ENCODE results near the gene PRKAB1.

Gene PRKAB1

DNA sequence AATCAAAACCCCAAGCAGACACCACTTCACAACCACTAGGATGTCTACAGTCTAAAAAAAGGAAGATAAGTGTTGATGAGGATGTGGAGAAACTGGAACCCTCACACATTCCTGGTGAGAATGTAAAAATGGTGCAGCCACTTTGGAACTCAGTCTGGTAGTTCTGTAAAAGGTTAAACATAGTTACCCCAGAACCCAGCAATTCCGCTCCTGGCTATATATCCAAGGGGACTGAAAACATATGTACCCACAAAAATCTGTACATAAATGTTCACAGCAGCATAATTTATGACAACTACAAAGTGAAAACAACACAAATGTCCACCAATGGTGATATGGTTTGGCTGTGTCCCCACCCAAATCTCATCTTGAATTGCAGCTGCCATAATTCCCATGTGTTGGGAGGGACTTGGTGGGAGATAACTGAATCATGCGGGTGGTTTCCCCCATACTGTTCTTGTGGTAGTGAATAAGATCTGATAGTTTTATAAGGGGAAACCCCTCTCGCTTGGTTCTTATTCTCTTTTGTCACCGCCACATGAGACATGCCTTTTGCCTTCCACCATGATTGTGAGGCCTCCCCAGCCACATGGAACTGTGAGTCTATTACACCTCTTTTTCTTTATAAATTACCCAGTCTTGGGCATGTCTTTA is 46.8 kb downstream of the PRKAB1 start:
- no peak for DNase-seq

DNA sequence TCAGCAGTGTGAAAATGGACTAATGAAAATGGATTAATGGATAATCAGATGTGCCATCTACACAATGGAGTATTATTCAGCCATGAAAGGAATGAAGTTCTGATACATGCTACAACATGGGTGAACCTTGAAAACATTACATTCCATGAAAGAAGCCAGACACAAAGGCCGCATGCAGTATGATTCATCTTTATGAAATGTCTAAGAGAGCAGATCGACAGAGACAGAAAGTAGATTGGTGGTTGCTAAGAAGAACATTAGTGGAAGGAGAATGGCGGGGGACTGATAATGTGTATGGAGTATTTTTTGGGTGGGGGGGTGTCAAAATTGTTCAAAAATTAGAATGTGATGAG is 47.3 kb downstream of the PRKAB1 start:
- DNase-seq, result no peak

DNA sequence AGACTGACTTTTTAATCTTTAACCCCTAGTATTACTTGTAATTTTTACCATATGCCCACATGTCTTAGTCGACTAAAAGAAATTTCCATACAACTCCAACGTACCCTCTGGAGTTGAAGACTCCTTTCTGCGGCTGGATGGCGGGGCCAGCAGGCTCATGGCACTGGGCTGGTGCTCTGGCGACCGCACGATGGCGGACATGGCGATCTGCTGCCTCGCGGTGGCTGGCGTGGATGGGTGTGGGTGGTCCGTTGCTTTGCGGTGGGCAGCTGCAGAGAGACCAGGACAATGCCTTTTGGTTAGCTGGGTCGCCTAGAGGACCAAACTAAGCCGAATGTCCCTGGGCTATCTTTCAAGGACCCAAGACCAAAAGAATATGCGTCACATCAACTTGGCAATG is 50.2 kb downstream of the PRKAB1 start:
- DNase-seq, result no peak

DNA sequence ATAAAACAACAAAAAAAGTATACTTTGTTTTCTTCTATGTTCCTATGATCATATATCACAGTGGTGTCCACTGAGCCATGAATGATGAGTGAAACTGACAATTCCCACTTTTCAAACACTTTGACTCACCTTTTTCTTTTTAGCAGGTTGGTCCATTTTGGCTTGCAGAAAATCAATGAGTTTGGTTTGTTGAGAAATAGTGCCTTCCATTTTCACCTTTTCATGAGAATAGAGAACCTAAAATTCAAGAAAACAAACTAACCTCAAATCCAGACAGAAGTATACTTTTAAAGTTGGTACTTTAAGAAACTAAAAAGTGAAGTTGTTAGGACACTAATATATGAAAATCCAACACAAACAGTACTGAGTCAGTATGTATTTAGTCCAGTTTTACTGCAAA is 52.4 kb downstream of the PRKAB1 start:
- no peak for DNase-seq

DNA sequence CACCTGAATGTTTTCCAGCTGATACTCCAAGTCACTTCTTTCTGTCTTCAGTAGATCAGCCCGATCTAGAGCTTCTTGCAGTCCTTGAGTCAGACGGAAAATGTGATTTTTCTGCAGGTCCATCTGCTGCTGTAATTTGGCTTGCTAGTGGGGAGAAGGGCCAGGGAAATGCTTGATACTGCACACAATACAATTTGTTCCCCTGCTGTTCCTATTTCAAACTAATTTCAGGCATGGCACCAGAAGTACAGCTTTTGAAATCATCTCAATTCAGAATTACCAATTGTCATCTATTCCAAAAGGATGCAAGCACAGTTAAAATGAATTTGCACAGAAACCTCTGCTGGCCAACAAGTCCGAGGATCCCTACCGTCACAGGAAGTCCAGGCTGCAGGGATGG is 53.4 kb downstream of the PRKAB1 start:
- DNase-seq, result peak in 1 of 2 experiments; percentile 38

DNA sequence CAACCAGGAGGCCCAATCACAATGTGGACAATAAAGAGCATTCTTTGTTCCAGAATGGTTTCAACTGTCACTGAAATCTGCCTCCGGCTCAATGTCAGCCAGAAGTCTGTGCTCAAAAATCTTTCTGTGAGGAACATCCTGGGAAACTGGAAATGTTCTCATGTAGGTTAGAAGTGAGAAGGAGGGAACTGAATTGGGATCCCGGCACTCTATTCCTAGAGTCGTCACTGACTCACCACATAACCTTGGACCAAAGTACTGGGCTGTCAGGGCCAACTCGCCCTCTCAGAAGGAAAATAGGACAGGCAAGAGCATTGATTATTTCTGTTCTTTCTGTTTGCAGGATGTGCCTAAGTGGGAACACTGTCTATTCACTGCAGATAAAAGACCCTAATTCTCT is 57.6 kb downstream of the PRKAB1 start:
- no peak for DNase-seq

DNA sequence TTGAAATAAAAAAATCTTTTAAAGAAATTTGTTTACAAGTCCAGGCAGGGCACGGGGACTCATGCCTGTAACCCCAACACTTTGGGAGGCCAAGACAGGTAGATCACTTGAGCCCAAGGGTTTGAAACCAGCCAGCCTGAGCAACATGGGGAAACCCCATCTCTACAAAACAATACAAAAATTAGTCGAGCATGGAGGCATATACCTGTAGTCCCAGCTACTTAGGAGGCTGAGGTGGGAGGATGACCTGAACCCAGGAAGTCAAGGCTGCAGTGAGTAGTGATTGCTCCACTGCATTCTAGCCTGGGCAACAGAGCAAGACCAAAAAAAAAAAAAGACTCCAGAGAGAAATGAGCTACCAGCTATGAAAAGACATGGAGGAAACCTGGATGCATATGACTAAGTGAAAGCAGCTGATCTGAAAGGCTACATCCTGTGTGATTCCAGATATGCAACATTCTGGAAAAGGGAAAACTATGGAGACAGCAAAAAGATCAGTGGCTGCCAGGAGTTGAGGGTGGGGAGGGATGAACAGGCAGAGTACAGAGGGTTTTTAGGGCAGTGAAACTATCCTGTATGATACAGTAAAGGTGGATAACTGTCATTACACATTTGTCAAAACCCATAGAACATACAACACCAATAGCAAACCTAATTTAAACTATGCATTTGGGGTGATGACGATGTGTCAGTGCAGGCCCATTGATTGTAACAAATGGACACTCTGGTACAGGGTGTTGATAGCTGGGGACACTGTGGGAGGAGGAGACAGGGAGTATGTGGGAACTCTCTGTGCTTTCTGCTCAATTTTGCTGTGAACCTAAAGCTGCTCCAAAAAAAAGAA is 59.9 kb downstream of the PRKAB1 start:
- DNase-seq, result no peak

DNA sequence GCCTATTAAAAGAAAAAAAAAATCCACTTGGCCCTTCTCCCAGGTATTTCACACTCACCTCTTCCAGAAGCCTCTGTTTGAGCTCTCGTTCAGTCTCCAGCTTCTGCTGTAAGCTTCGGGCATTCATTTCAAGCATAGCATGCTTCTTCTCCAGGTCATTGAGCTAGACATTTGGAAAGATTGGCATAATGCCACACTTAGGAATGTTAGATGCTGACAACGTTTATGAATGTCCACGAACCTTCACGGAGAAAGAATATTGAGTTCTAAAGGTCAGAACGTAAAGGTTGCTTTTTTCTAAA is 60.5 kb downstream of the PRKAB1 start:
- peak in 1 of 2 experiments; percentile 31 for DNase-seq

DNA sequence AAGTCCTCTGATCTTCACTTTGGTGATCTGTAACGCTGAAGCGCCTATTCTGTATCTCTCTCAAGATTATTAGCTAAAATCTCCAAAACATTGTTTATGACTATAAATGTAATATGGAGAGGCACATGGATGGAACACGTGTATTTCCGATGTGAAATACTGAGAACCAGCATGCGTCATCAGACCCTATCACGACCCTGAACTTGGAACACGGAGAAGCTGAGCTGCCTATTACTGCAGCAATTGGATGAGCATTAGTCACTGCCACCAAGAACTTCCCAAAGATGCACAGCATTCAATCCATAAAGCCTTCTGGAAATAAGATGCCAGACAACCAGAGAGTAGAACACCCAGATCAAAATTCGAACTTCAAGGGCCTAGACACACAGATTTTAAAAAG is 61.9 kb downstream of the PRKAB1 start:
- DNase-seq, result no peak

DNA sequence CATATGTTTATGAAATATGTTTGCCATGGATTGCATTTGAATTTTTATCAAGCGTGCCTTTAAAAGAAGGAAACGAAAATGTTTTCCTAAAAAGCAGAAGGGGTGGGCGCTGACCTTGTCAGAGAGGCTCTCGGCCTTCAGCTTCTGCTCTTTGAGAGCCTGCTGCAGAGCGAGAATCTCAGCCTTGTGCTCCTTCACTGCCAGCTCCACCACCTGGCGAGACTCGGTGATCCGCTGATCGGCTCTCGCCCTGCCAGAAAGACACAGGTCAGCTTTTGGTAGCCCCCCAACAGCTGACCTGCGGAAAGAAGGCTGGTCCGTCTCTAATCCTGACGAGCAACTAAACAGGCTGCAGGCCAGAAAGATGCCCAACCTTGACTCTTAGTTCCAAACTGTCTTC is 62.4 kb downstream of the PRKAB1 start:
- DNase-seq, result no peak
